GM12872 (cell line): ENCODE results near the gene TMEM130.

ENCODE experiments used
- TF ChIP-seq, protein P1 (sequence below): IDR thresholded peaks from 3 replicates; pipeline ENCODE4 v1.5.1; 2011; ENCODE audit warnings: low read depth, mild to moderate bottlenecking, low read length, moderate library complexity; ENCODE audit not compliant: insufficient read depth

The TMEM130 gene

DNA sequence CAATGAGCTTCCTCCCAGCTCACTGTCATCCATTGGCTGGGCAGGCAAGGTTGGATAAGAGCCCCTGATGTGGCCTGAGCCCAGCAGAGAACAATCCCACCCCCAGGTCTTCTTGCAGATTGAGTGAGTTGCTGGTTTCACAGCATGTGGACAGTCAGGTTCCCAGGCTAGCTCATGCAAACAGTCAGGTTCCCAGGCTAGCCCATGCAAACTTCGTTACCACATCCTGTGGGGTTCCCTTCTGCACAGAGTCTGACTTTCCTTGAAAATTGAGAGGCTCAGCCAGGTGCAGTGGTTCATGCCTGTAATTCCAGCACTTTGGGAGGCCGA, 67.1 kb downstream of the TMEM130 start:
- TF ChIP-seq, protein P1, sequence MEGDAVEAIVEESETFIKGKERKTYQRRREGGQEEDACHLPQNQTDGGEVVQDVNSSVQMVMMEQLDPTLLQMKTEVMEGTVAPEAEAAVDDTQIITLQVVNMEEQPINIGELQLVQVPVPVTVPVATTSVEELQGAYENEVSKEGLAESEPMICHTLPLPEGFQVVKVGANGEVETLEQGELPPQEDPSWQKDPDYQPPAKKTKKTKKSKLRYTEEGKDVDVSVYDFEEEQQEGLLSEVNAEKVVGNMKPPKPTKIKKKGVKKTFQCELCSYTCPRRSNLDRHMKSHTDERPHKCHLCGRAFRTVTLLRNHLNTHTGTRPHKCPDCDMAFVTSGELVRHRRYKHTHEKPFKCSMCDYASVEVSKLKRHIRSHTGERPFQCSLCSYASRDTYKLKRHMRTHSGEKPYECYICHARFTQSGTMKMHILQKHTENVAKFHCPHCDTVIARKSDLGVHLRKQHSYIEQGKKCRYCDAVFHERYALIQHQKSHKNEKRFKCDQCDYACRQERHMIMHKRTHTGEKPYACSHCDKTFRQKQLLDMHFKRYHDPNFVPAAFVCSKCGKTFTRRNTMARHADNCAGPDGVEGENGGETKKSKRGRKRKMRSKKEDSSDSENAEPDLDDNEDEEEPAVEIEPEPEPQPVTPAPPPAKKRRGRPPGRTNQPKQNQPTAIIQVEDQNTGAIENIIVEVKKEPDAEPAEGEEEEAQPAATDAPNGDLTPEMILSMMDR = no peak

DNA sequence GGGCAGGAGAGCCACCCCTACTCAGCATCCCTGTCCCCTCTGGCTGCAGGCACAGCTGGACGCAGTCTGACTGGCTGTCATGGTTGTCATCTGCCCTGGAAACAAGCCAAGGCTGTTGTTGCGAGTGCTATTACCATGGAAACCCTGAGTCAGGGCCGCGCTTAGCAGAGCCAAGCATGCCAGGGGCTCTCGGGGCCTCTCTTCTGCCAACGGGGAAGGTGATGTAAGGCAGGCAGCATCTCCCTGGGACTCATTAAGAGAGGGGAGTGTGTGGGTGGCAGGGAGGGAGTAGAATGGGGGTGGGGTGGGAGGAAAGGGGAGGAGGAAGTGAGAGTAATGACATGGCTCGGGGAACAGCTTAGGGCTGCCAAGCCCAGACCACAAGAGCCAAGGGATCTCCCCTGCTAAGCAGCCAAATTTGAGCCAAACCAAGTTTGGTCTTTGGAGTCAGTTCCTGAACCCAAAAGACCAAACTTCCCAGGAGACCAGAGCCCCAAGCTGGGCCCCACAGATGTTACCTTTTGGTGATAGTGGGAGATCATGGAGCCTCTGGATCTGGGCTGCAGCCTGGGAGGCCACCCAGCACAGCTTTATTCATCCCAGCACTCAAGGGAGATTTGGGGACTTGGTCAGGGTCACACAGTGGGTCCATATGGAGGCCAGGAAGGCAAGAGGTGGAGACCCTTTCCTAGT, 67.6 kb downstream of the TMEM130 start:
- TF ChIP-seq, protein P1 = no peak

DNA sequence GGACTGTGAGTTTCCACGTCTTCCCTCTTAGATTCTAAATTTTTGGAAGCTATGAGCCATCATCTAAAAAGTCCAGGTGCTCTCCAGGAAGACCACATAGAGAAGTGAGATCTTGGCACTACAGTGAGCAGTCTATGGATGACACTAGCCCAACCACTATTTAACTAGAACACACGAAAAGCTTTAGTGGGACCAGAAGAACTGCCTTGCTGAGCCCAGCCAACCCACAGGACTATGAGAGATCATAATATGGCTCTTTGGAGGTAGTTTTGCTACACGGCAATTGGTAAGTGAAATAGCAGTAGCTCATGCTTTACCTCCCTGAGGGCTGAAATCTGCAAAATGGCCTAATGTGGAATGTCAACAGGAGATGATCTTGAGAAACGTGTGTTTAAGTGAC, 68.8 kb downstream of the TMEM130 start:
- TF ChIP-seq, protein P1 = no peak

DNA sequence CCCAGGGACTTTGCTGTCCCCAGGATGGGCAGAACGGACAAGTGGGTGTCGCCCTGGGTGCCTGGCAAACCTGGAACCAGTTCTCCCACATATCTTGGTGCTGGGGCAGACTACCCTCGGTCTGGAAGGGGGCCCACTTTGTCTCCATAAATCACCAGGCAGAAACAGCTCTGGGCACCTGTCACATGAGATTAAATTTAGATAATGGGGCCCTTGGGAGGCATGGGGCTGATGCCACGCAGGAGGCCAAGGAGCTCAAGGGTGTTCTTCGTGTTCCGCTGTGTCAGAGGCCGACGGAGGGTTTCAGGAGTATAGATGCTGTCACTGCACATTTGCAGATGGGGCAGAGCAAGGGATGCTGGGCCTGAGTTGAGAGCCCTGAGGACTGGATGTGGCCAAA, 72.7 kb downstream of the TMEM130 start:
- TF ChIP-seq, protein P1 = no peak
